SU-DHL-6 (cell line): ENCODE results near the gene FHAD1.

Experiments
- H2AFZ ChIP-seq: fragments of 200-600 bp; sonication (generic); 2 replicates; pipeline ENCODE4 v1.6.1; 2014; ENCODE audit warnings: low read depth, mild to moderate bottlenecking, moderate library complexity, mixed read lengths, antibody characterized with exemption, low read length; ENCODE audit not compliant: severe bottlenecking
- H3F3A ChIP-seq: fragments of 200-600 bp; shearing (Covaris generic); 2 replicates; pipeline ENCODE4 v1.6.0; 2016; ENCODE audit warnings: antibody characterized with exemption, mild to moderate bottlenecking; ENCODE audit not compliant: insufficient read depth
- H3K27ac ChIP-seq: fragments of 200-600 bp; sonication (generic); 2 replicates; pipeline ENCODE4 v1.5.1; 2016; ENCODE audit warnings: low read depth, mild to moderate bottlenecking, low read length, moderate library complexity, mixed read lengths
- H3K27me3 ChIP-seq: fragments of 200-600 bp; sonication (generic), shearing (Covaris generic); 2 replicates; pipeline ENCODE4 v1.6.0; 2014; ENCODE audit warnings: mild to moderate bottlenecking, low read length
- H3K36me3 ChIP-seq: fragments of 200-600 bp; sonication (generic); 2 replicates; pipeline ENCODE4 v1.6.1; 2014; ENCODE audit warnings: mild to moderate bottlenecking, low read length, mixed read lengths
- H3K4me2 ChIP-seq: fragments of 300-600, 200-600 bp; shearing (Covaris generic), sonication (generic); 2 replicates; pipeline ENCODE4 v1.6.0; 2014; ENCODE audit warnings: low read length, low read depth, mild to moderate bottlenecking; ENCODE audit not compliant: poor library complexity, severe bottlenecking
- H3K4me3 ChIP-seq: fragments of 200-600 bp; sonication (generic); 2 replicates; pipeline ENCODE4 v1.5.1; 2014; ENCODE audit warnings: antibody characterized with exemption, low read length, mild to moderate bottlenecking, mixed read lengths; ENCODE audit not compliant: insufficient read depth, poor library complexity, severe bottlenecking
- H3K79me2 ChIP-seq: fragments of 200-600 bp; sonication (generic); 2 replicates; pipeline ENCODE4 v1.6.1; 2014; ENCODE audit warnings: mild to moderate bottlenecking, low read length, moderate library complexity; ENCODE audit not compliant: insufficient read depth
- H3K9ac ChIP-seq: fragments of 200-600 bp; sonication (generic); 2 replicates; pipeline ENCODE4 v1.7.0; 2014; ENCODE audit warnings: mild to moderate bottlenecking, low read length
- H3K9me2 ChIP-seq: fragments of 200-600 bp; sonication (generic); replicated peaks from 2 replicates; pipeline ENCODE4 v1.6.1; 2014; ENCODE audit warnings: low read length; ENCODE audit not compliant: insufficient read depth
- H3K9me3 ChIP-seq: fragments of 200-600 bp; sonication (generic); 2 replicates; pipeline ENCODE4 v1.6.1; 2014; ENCODE audit warnings: low read length, mixed read lengths; ENCODE audit not compliant: insufficient read depth
- H4K20me1 ChIP-seq: fragments of 200-600 bp; sonication (generic); 2 replicates; pipeline ENCODE4 v1.6.1; 2014; ENCODE audit warnings: low read depth, mild to moderate bottlenecking, antibody characterized with exemption, low read length, moderate library complexity, mixed read lengths
- CTCF ChIP-seq: fragments of 200-600 bp; sonication (generic); IDR thresholded peaks from one replicate; pipeline ENCODE4 v1.5.1; 2017; ENCODE audit warnings: antibody characterized with exemption, mild to moderate bottlenecking, low read length, moderate library complexity; ENCODE audit not compliant: insufficient read depth, poor library complexity, severe bottlenecking
- EZH2phosphoT487 ChIP-seq: fragments of 200-600 bp; sonication (generic), shearing (Covaris generic); conservative IDR thresholded peaks from 2 replicates; pipeline ENCODE4 v1.6.1; 2018; ENCODE audit warnings: mild to moderate bottlenecking, antibody characterized with exemption, low read length, moderate library complexity, mixed read lengths

The FHAD1 gene

GRCh38 chr1:15358565-15359133, 111.6 kb downstream of the FHAD1 start:
- no peaks in the 10 kb centered on the region for H3K36me3 ChIP-seq
- H3K9me2 ChIP-seq = no peaks in the 10 kb centered on the region
- H3K9me3 ChIP-seq = no peaks in the 10 kb centered on the region
- H3F3A ChIP-seq = no peaks in the 10 kb centered on the region
- H3K27ac ChIP-seq = no peak overlapping the region
- H3K4me2 ChIP-seq = no peak overlapping the region
- no peaks in the 10 kb centered on the region for H4K20me1 ChIP-seq
- TF ChIP-seq CTCF (no peak), EZH2phosphoT487 (no peak)
- no peak overlapping the region for H3K9ac ChIP-seq
- H2AFZ ChIP-seq = no peak overlapping the region
- no peaks in the 10 kb centered on the region for H3K79me2 ChIP-seq
- H3K4me3 ChIP-seq = no peak overlapping the region
- H3K27me3 ChIP-seq = no peaks in the 10 kb centered on the region

- no peak overlapping the region for H3K9ac ChIP-seq
- no peaks in the 10 kb centered on the region for H3K27me3 ChIP-seq
- no peaks in the 10 kb centered on the region for H3K79me2 ChIP-seq
- no peak overlapping the region for H2AFZ ChIP-seq
- H3K9me2 ChIP-seq = no peaks in the 10 kb centered on the region
- H3K27ac ChIP-seq = no peak overlapping the region
- no peak overlapping the region for H3K4me3 ChIP-seq
- no peaks in the 10 kb centered on the region for H3K9me3 ChIP-seq
- TF ChIP-seq CTCF = no peak
- TF ChIP-seq EZH2phosphoT487 = no peak
- H3F3A ChIP-seq = no peaks in the 10 kb centered on the region
- H3K4me2 ChIP-seq = no peak overlapping the region
- H4K20me1 ChIP-seq = no peaks in the 10 kb centered on the region
- no peaks in the 10 kb centered on the region for H3K36me3 ChIP-seq
Observed at GRCh38 chr1:15360700-15361099, 113.7 kb downstream of the FHAD1 start.

- Histone ChIP-seq H3K9me2 (no peaks in the 10 kb centered on the region), H3K27me3 (no peaks in the 10 kb centered on the region; the same call in 1 of the 2 replicates), H2AFZ (no peak overlapping the region), H3F3A (no peaks in the 10 kb centered on the region), H3K36me3 (no peaks in the 10 kb centered on the region), H3K4me3 (no peak overlapping the region), H3K27ac (no peak overlapping the region), H3K9ac (no peak overlapping the region), H3K4me2 (no peak overlapping the region), H3K9me3 (no peaks in the 10 kb centered on the region), H3K79me2 (no peaks in the 10 kb centered on the region), H4K20me1 (no peaks in the 10 kb centered on the region)
- no peak for TF ChIP-seq CTCF
Observed at GRCh38 chr1:15362096-15362736, 115.2 kb downstream of the FHAD1 start.
